ENCODE data around the gene TP53RK.

DNA sequence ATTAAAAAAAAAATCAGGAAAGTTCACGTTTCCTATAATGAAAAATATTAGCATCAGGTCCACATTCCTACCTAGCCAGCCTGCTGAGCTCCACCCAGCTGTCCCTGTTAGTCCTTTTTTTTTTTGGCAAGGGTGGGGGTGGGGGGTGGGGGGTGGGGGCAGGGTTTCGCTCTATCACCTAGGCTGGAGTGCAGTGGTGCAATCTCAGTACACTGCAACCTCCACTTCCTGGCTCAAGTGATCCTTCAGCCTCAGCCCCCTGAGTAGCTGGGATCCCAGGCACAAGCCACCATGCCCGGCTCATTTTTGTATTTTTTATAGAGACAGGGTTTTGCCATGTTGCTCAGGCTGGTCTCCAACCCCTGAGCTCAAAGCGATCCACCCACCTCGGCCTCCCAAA, 12.7 kb upstream of the TP53RK start:
- TF ChIP-seq, protein P1, sequence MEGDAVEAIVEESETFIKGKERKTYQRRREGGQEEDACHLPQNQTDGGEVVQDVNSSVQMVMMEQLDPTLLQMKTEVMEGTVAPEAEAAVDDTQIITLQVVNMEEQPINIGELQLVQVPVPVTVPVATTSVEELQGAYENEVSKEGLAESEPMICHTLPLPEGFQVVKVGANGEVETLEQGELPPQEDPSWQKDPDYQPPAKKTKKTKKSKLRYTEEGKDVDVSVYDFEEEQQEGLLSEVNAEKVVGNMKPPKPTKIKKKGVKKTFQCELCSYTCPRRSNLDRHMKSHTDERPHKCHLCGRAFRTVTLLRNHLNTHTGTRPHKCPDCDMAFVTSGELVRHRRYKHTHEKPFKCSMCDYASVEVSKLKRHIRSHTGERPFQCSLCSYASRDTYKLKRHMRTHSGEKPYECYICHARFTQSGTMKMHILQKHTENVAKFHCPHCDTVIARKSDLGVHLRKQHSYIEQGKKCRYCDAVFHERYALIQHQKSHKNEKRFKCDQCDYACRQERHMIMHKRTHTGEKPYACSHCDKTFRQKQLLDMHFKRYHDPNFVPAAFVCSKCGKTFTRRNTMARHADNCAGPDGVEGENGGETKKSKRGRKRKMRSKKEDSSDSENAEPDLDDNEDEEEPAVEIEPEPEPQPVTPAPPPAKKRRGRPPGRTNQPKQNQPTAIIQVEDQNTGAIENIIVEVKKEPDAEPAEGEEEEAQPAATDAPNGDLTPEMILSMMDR (conservative IDR thresholded peaks at IDR 0.05; ENCODE audit: low read depth, low read length) = no peak
- no peak for TF ChIP-seq EZH2 (IDR thresholded peaks at IDR 0.05; ENCODE audit: borderline replicate concordance, low read depth, low read length, poor library complexity, severe bottlenecking)
